RWPE1 (cell line): ENCODE data around the gene AMACR.

ENCODE experiments used
- CTCF ChIA-PET: fragments of 350-600 bp; sonication (Branson Sonifier 250); formaldehyde crosslinking; extraction: SDS; loops from one replicate; lab custom pipeline; 2021; lab: Yijun Ruan, JAX
- POLR2A ChIA-PET: fragments of 400-600 bp; formaldehyde crosslinking; extraction: SDS; loops from one replicate; lab custom pipeline; 2020; ENCODE audit warnings: antibody characterized with exemption; ENCODE audit not compliant: low non-redundant PET; lab: Yijun Ruan, JAX
- DNase-seq: peaks from one replicate; pipeline ENCODE4 v3.0.0; 2012; ENCODE audit warnings: low spot score
- H3K27ac ChIP-seq: fragments of 450-650 bp; 2 replicates; pipeline ENCODE4 v1.5.1; 2017
- CTCF ChIP-seq: fragments of 450-650 bp; conservative IDR thresholded peaks from 2 replicates; pipeline ENCODE4 v1.5.1; 2017; ENCODE audit warnings: low read depth, mild to moderate bottlenecking

Gene AMACR

DNA sequence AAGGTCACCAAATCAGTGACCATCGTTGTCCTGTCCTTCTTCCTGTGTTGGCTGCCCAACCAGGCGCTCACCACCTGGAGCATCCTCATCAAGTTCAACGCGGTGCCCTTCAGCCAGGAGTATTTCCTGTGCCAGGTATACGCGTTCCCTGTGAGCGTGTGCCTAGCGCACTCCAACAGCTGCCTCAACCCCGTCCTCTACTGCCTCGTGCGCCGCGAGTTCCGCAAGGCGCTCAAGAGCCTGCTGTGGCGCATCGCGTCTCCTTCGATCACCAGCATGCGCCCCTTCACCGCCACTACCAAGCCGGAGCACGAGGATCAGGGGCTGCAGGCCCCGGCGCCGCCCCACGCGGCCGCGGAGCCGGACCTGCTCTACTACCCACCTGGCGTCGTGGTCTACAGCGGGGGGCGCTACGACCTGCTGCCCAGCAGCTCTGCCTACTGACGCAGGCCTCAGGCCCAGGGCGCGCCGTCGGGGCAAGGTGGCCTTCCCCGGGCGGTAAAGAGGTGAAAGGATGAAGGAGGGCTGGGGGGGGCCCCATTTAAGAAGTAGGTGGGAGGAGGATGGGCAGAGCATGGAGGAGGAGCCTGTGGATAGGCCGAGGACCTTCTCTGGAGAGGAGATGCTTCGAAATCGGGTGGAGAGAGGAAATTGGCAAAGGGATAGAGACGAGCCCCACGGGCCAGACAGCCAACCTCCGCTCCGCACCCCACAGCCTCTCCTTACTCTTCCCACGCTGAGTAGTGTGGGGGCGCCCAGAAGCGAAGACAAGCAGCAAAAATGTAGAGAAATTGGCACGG is 69.9 kb downstream of the AMACR start:
- POLR2A ChIA-PET = no interaction called here
- CTCF ChIA-PET = no interaction called here
- no peak for TF ChIP-seq CTCF
- no peak overlapping the region for H3K27ac ChIP-seq
- no peak for DNase-seq

- CTCF ChIA-PET = no interaction called here
- no peak for DNase-seq
- no peak overlapping the region for H3K27ac ChIP-seq
- POLR2A ChIA-PET = no interaction called here
- TF ChIP-seq CTCF = no peak
These were observed 70.7 kb downstream of the AMACR start for GRCh38 chr5:33937017-33937706.

DNA sequence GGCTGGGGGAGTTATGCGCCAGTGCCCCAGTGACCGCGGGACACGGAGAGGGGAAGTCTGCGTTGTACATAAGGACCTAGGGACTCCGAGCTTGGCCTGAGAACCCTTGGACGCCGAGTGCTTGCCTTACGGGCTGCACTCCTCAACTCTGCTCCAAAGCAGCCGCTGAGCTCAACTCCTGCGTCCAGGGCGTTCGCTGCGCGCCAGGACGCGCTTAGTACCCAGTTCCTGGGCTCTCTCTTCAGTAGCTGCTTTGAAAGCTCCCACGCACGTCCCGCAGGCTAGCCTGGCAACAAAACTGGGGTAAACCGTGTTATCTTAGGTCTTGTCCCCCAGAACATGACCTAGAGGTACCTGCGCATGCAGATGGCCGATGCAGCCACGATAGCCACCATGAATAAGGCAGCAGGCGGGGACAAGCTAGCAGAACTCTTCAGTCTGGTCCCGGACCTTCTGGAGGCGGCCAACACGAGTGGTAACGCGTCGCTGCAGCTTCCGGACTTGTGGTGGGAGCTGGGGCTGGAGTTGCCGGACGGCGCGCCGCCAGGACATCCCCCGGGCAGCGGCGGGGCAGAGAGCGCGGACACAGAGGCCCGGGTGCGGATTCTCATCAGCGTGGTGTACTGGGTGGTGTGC is 71.4 kb downstream of the AMACR start, which contains the start of gene RXFP3:
RXFP3 (plus strand) TSS at position 6 of the 636 bp plus-strand sequence; CDS start at position 361, 355 bp downstream.
- DNase-seq = no peak
- CTCF ChIA-PET = interaction anchor here (0.5 to 0.8 kb wide), 2 partner anchors 9 to 685 kb away, joined by 3 read pairs; no protein-coding TSS in a partner anchor
- TF ChIP-seq CTCF = no peak
- POLR2A ChIA-PET = no interaction called here
- H3K27ac ChIP-seq = no peak within 1 kb of the TSS
